H9 (cell line): ENCODE data around the gene CFAP410. TPM values are rescaled to one million over a fixed set of nuclear protein-coding genes. Genes with fewer than 3 reads are reported as not detected.

Experiments used
- DNase-seq: peaks from one replicate; pipeline ENCODE4 v3.0.0-alpha.2; 2017
- H2AFZ ChIP-seq: one replicate; pipeline ENCODE4 v1.6.1; 2013; ENCODE audit warnings: mild to moderate bottlenecking, low read length, control low read depth, moderate library complexity
- H2AK5ac ChIP-seq: 2 replicates; pipeline ENCODE4 v1.6.1; 2013; ENCODE audit warnings: low read length, control low read depth, mixed read lengths; ENCODE audit not compliant: insufficient read length
- H2BK120ac ChIP-seq: one replicate; pipeline ENCODE4 v1.6.1; 2013; ENCODE audit warnings: low read depth, mild to moderate bottlenecking, low read length, control low read depth, inconsistent platforms; ENCODE audit not compliant: poor library complexity, severe bottlenecking
- H2BK12ac ChIP-seq: 2 replicates; pipeline ENCODE4 v1.6.1; 2013; ENCODE audit warnings: low read length, control low read depth, mixed read lengths, low read depth; ENCODE audit not compliant: insufficient read length
- H2BK15ac ChIP-seq: 2 replicates; pipeline ENCODE4 v1.6.1; 2013; ENCODE audit warnings: low read depth, low read length, control low read depth
- H2BK20ac ChIP-seq: one replicate; pipeline ENCODE4 v1.6.1; 2013; ENCODE audit warnings: low read depth, mild to moderate bottlenecking, low read length, control low read depth, inconsistent platforms; ENCODE audit not compliant: poor library complexity, severe bottlenecking
- H2BK5ac ChIP-seq: 2 replicates; pipeline ENCODE4 v1.6.1; 2013; ENCODE audit warnings: low read length, control low read depth, mixed read lengths; ENCODE audit not compliant: insufficient read length
- H3K14ac ChIP-seq: 2 replicates; pipeline ENCODE4 v1.6.1; 2013; ENCODE audit warnings: low read length, control low read depth; ENCODE audit not compliant: insufficient read depth
- H3K18ac ChIP-seq: 2 replicates; pipeline ENCODE4 v1.6.1; 2013; ENCODE audit warnings: low read depth, mild to moderate bottlenecking, mixed read lengths, low read length, control low read depth; ENCODE audit not compliant: insufficient read length
- H3K23ac ChIP-seq: 2 replicates; pipeline ENCODE4 v1.6.1; 2013; ENCODE audit warnings: low read length, control low read depth, mixed read lengths, low read depth; ENCODE audit not compliant: insufficient read length
- H3K23me2 ChIP-seq: 2 replicates; pipeline ENCODE4 v1.6.1; 2013; ENCODE audit warnings: low read depth, mild to moderate bottlenecking, mixed read lengths, low read length, control low read depth; ENCODE audit not compliant: insufficient read length, poor library complexity, severe bottlenecking
- H3K27ac ChIP-seq: 2 replicates; pipeline ENCODE4 v1.5.1; 2013; ENCODE audit warnings: low read length, control low read depth, mixed read lengths, low read depth; ENCODE audit not compliant: insufficient read length
- H3K27me3 ChIP-seq: 2 replicates; pipeline ENCODE4 v1.6.1; 2013; ENCODE audit warnings: low read length, control low read depth, inconsistent platforms; ENCODE audit not compliant: insufficient read depth
- H3K4ac ChIP-seq: 2 replicates; pipeline ENCODE4 v1.6.1; 2013; ENCODE audit warnings: low read depth, mild to moderate bottlenecking, control low read depth, inconsistent platforms, low read length, moderate library complexity
- H3K4me1 ChIP-seq: 2 replicates; pipeline ENCODE4 v1.6.1; 2013; ENCODE audit warnings: low read length, control low read depth, inconsistent platforms; ENCODE audit not compliant: insufficient read depth
- H3K4me2 ChIP-seq: 2 replicates; pipeline ENCODE4 v1.6.1; 2013; ENCODE audit warnings: low read length, control low read depth, mixed read lengths; ENCODE audit not compliant: insufficient read length, insufficient read depth
- H3K56ac ChIP-seq: 2 replicates; pipeline ENCODE4 v1.6.1; 2013; ENCODE audit warnings: low read depth, mild to moderate bottlenecking, mixed read lengths, low read length, control low read depth; ENCODE audit not compliant: insufficient read length
- H3K79me1 ChIP-seq: 2 replicates; pipeline ENCODE4 v1.6.1; 2013; ENCODE audit warnings: low read depth, mild to moderate bottlenecking, moderate library complexity, low read length, control low read depth, inconsistent platforms; ENCODE audit not compliant: insufficient read depth, poor library complexity, severe bottlenecking
- H3K79me2 ChIP-seq: 2 replicates; pipeline ENCODE4 v1.6.1; 2013; ENCODE audit warnings: low read length, control low read depth, inconsistent platforms; ENCODE audit not compliant: insufficient read depth
- H3K9ac ChIP-seq: 2 replicates; pipeline ENCODE4 v1.6.1; 2013; ENCODE audit warnings: low read length, control low read depth, mixed read lengths; ENCODE audit not compliant: insufficient read length; ENCODE audit errors: extremely low read depth
- H3K9me3 ChIP-seq: one replicate; pipeline ENCODE4 v1.6.1; 2013; ENCODE audit warnings: low read depth, low read length, inconsistent platforms; ENCODE audit not compliant: control insufficient read depth
- H3T11ph ChIP-seq: one replicate; pipeline ENCODE4 v1.6.1; 2013; ENCODE audit warnings: mild to moderate bottlenecking, low read length, control low read depth, inconsistent platforms
- H4K20me1 ChIP-seq: one replicate; pipeline ENCODE4 v1.6.1; 2013; ENCODE audit not compliant: control insufficient read depth, insufficient read length, insufficient read depth
- H4K5ac ChIP-seq: 2 replicates; pipeline ENCODE4 v1.6.1; 2013; ENCODE audit warnings: low read depth, mild to moderate bottlenecking, mixed read lengths, low read length, control low read depth; ENCODE audit not compliant: insufficient read length
- H4K8ac ChIP-seq: replicated peaks from 2 replicates; pipeline ENCODE4 v1.6.1; 2013; ENCODE audit warnings: low read length, control low read depth, mixed read lengths, low read depth; ENCODE audit not compliant: insufficient read length
- H4K91ac ChIP-seq: 2 replicates; pipeline ENCODE4 v1.6.1; 2013; ENCODE audit warnings: low read depth, mild to moderate bottlenecking, moderate library complexity, mixed read lengths, low read length, control low read depth; ENCODE audit not compliant: insufficient read length
- H3K27ac Mint-ChIP-seq, 3 experiments: 2 replicates in 2 of 3; 3 replicates in 1 of 3; pipeline ENCODE4 v1.8.0; 2020 to 2021; ENCODE audit warnings: mixed read lengths in 3 of 3, mild to moderate bottlenecking in 1 of 3, moderate library complexity in 1 of 3
- H3K27me3 Mint-ChIP-seq: 2 replicates; pipeline ENCODE4 v1.8.0; 2021; ENCODE audit warnings: low read depth, mild to moderate bottlenecking, moderate library complexity, mixed read lengths
- H3K36me3 Mint-ChIP-seq, 3 experiments: 2 replicates in 2 of 3; 3 replicates in 1 of 3; pipeline ENCODE4 v1.8.0; 2020 to 2021; ENCODE audit warnings: low read depth in 3 of 3, mixed read lengths in 3 of 3; ENCODE audit not compliant: insufficient read depth in 1 of 3
- H3K4me1 Mint-ChIP-seq, 2 experiments: 2 replicates each; pipeline ENCODE4 v1.8.0; 2020; ENCODE audit warnings: mixed read lengths in 2 of 2
- H3K4me3 Mint-ChIP-seq, 2 experiments: 2 replicates in 1 of 2; 3 replicates in 1 of 2; pipeline ENCODE4 v1.8.0; 2020 to 2021; ENCODE audit warnings: mild to moderate bottlenecking in 2 of 2, mixed read lengths in 2 of 2, moderate library complexity in 1 of 2
- H3K9me3 Mint-ChIP-seq, 2 experiments: 2 replicates in 1 of 2; 3 replicates in 1 of 2; pipeline ENCODE4 v1.8.0; 2020; ENCODE audit warnings: mild to moderate bottlenecking in 2 of 2, mixed read lengths in 2 of 2, moderate library complexity in 1 of 2
- CTCF ChIP-seq: fragments of 200-600 bp; sonication (generic); conservative IDR thresholded peaks from 3 replicates; pipeline ENCODE4 v1.8.0; 2021; ENCODE audit warnings: antibody characterized with exemption, mild to moderate bottlenecking
- WGBS: extraction: QIAGEN DNeasy Blood & Tissue Kit; methylation state at CpG from one replicate; pipeline ENCODE4 v1.1.7; 2013; ENCODE audit warnings: missing lambda C conversion rate, low lambda C conversion rate, mixed read lengths; ENCODE audit not compliant: insufficient read length; ENCODE audit errors: extremely low coverage; 5-methylcytosine and 5-hydroxymethylcytosine counted together
- total RNA-seq: library from RNA; stranded (reverse); gene quantifications from 2 replicates; pipeline ENCODE4 v1.2.1, GENCODE V29; 2021

The CFAP410 gene
- total RNA-seq, 1 experiment from 2014 or later, result 17.0 TPM

GRCh38 chr21:44286716-44287632 is 52.2 kb downstream of the CFAP410 start:
- no peak overlapping the region for H4K91ac ChIP-seq
- WGBS, result no CpG with 5 or more reads among the region's 31 CpGs
- no peak overlapping the region for H2BK20ac ChIP-seq
- H3K79me1 ChIP-seq, result no peaks in the 10 kb centered on the region
- H2BK15ac ChIP-seq, result no peak overlapping the region
- H3K18ac ChIP-seq, result no peak overlapping the region
- H3K9ac ChIP-seq, result no peak overlapping the region
- Mint-ChIP-seq H3K36me3 (no peaks in the 10 kb centered on the region), H3K27me3 (peaks cover 12% of the 10 kb centered on the region), H3K9me3 (no peaks in the 10 kb centered on the region), H3K4me1 (peaks cover 22 to 24% of the 10 kb centered on the region in 2 experiments), H3K27ac (no peak overlapping the region), H3K4me3 (no peak overlapping the region)
- H2AK5ac ChIP-seq, result no peak overlapping the region
- no peaks in the 10 kb centered on the region for H3K9me3 ChIP-seq
- no peak overlapping the region for H3K23ac ChIP-seq
- H3K4ac ChIP-seq, result no peak overlapping the region
- no peak overlapping the region for H2BK120ac ChIP-seq
- TF ChIP-seq CTCF, result no peak
- H3K14ac ChIP-seq, result no peak overlapping the region
- no peak overlapping the region for H4K5ac ChIP-seq
- DNase-seq, result no peak
- H3K4me1 ChIP-seq, result no peaks in the 10 kb centered on the region; the same call in 1 of the 2 replicates
- no peak overlapping the region for H4K8ac ChIP-seq
- H3T11ph ChIP-seq, result no peak overlapping the region
- H2BK5ac ChIP-seq, result no peak overlapping the region
- H2AFZ ChIP-seq, result no peak overlapping the region
- H3K23me2 ChIP-seq, result no peaks in the 10 kb centered on the region
- H3K56ac ChIP-seq, result no peak overlapping the region
- no peak overlapping the region for H3K27ac ChIP-seq
- H4K20me1 ChIP-seq, result no peaks in the 10 kb centered on the region
- no peak overlapping the region for H3K4me2 ChIP-seq
- H3K79me2 ChIP-seq, result no peaks in the 10 kb centered on the region
- no peak overlapping the region for H2BK12ac ChIP-seq
- no peaks in the 10 kb centered on the region for H3K27me3 ChIP-seq
